GM18526 (cell line): ENCODE results near the gene GPR137C.

ENCODE experiments used
- POLR2A ChIP-seq: IDR thresholded peaks from 3 replicates; pipeline ENCODE4 v1.6.1; 2011; ENCODE audit not compliant: insufficient read length; ENCODE audit errors: extremely low read depth

GPR137C gene

GRCh38 chr14:52618602-52619001, 66.0 kb downstream of the GPR137C start:
- TF ChIP-seq POLR2A, result no peak

GRCh38 chr14:52619687-52620086, 67.1 kb downstream of the GPR137C start:
- no peak for TF ChIP-seq POLR2A

DNA sequence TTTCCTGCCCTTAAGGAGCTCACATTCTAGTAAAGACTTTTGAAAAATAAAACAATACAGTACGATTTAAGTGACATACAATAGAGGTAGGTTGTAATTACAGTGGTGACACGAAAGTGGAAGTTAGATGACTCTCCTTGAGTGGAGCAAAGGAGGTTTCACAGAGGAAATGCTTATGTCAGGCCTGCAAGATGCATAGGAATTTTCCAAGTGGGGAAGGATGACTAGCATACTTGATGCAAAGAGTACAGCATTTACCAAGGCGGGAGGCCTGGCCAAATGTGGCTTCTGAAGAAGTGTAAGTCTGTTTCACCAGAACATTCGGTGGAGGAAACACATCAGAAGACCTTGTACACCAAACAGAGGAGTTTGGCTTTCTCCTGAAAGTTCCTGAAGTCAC, 87.5 kb downstream of the GPR137C start:
- TF ChIP-seq POLR2A, result no peak

- no peak for TF ChIP-seq POLR2A
Observed at GRCh38 chr14:52641745-52642144, 89.1 kb downstream of the GPR137C start.

- no peak for TF ChIP-seq POLR2A
Observed at GRCh38 chr14:52649511-52649910, 96.9 kb downstream of the GPR137C start.

DNA sequence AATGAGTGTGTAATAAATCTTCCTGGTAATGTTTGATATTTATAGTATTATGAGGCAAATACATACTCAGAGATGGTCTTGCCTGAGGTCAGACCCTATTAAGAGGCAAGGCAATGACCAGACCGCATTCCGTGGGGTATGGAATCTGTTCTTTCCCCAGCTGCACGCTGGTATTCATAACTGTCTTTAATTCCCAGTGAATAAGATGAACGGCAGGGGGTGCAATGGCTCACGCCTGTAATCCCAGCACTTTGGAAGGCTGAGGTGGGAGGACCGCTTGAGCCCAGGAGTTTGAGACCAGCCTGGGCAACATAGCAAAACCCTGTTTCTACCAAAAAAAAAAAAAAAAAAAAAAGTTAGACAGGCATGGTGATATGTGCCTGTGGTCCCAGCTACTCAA, 98.1 kb downstream of the GPR137C start:
- no peak for TF ChIP-seq POLR2A

- TF ChIP-seq POLR2A, result no peak
Observed at GRCh38 chr14:52656905-52657304, 104.3 kb downstream of the GPR137C start.

GRCh38 chr14:52660325-52660724, 107.7 kb downstream of the GPR137C start:
- TF ChIP-seq POLR2A, result no peak

DNA sequence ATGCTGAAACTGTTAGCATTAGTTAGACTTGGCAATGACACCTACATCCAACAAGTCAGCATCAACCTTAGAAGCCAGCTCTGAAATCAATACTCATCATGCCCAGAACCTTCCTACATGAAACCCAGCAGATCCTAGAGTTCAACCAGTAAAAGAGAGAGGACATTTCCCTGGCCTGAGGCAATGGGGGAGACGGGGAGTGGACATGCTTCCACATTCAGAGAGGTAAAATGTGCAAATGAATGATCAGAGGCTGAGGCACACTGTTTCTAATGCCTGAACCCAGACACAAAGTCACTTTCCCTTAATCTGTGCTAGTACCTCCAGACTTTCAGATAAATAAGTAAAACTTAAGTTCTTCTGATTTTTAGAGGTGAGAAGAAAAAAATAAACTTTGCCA, 108.2 kb downstream of the GPR137C start:
- TF ChIP-seq POLR2A, result no peak

DNA sequence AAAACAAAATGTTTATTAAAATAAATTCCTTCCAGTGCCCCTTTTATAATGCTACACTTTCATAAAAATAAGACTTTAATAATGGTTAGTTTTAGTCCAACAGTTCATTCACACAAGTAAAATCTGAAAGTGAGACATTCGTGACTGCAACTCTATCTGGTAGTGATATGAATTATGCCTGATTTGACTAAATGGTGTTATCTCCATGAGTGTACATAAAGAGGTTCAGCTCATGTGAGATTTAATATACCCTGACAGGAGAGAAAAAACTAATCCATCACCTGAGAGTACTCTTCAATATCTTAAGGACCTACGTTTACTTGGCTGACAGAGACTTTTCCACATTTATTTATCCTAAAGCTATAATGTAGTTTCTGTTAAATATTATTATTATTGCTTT, 108.7 kb downstream of the GPR137C start:
- no peak for TF ChIP-seq POLR2A

GRCh38 chr14:52663850-52664249, 111.2 kb downstream of the GPR137C start:
- TF ChIP-seq POLR2A, result no peak

DNA sequence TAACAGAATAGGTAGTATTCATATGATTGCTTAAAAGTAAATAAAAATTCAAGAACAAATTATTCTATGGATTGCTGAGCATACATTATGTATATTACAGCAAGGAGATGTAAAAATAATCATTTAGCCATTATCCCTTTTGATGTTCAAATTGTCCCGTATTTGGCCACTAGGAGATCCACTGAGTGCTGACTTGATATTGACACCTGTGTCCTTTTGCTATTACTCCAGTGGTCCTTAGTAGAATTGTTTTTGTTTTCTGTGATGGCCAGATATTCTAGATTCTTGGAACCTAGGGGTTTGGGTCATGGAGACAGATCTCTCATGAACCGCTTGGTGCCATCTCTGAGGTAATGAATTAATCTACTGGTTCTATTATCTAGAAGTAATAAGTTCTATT, 126.0 kb downstream of the GPR137C start:
- no peak for TF ChIP-seq POLR2A

- no peak for TF ChIP-seq POLR2A
Observed at GRCh38 chr14:52683985-52684520, 131.4 kb downstream of the GPR137C start.

DNA sequence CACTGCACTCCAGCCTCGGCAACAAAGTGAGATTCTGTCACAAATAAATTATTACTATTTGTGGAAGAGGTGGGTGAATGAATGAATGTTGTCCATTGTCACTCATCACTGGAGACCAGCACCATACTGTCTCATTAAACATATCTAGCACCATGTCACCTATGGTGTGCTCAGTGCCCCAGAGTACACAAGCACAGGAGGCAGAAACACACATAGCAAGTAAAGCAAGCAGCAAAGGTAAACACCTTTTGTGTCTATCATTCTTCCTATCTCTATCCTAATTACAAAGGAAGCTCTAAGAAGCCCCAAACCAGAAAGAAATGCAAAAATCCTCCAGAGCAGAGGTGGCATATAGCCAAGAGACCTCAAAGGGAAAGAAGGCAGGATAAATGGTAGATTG, 133.5 kb downstream of the GPR137C start:
- TF ChIP-seq POLR2A, result no peak
